GM21576 (cell line): Measurements from ENCODE around the gene RAPGEFL1.
"Not testable (repeated sequence)": the region's sequence is repeated elsewhere in the genome, so short reads cannot be mapped to it uniquely, and the experiment has no call there.

Source experiments
- ATAC-seq: cut with Tn5 transposase; IDR thresholded peaks from one replicate; pipeline ENCODE4 v1.9.1; 2021; ENCODE audit warnings: mild to moderate bottlenecking, moderate library complexity; ENCODE audit not compliant: unreplicated experiment

The RAPGEFL1 gene

GRCh38 chr17:40173778-40174135 is 3.5 kb upstream of the RAPGEFL1 start:
- ATAC-seq: no peak

- ATAC-seq: no peak
Observed at GRCh38 chr17:40174514-40174913, 2.8 kb upstream of the RAPGEFL1 start.

GRCh38 chr17:40175928-40176753 is 1.1 kb upstream of the RAPGEFL1 start:
- no peak for ATAC-seq

GRCh38 chr17:40176754-40177110 is 538 bp upstream of the RAPGEFL1 start:
- ATAC-seq: no peak

- ATAC-seq: no peak
Observed at GRCh38 chr17:40178021-40178601, 841 bp downstream of the RAPGEFL1 start.

GRCh38 chr17:40178660-40179059 is 1.4 kb downstream of the RAPGEFL1 start:
- ATAC-seq: no peak

GRCh38 chr17:40179923-40180659 is 2.8 kb downstream of the RAPGEFL1 start:
- no peak for ATAC-seq

- no peak for ATAC-seq
Observed at GRCh38 chr17:40180694-40181093, 3.4 kb downstream of the RAPGEFL1 start.

- ATAC-seq: no peak
Observed at GRCh38 chr17:40181205-40181604, 3.9 kb downstream of the RAPGEFL1 start.

GRCh38 chr17:40182606-40183005 is 5.3 kb downstream of the RAPGEFL1 start:
- no peak for ATAC-seq

- no peak for ATAC-seq
Observed at GRCh38 chr17:40187238-40187637, 10.0 kb downstream of the RAPGEFL1 start.

- ATAC-seq: no peak
Observed at GRCh38 chr17:40188694-40189093, 11.4 kb downstream of the RAPGEFL1 start.

- ATAC-seq: no peak
Observed at GRCh38 chr17:40190197-40191021, 13.1 kb downstream of the RAPGEFL1 start.

- peak; percentile 56 for ATAC-seq
Observed at GRCh38 chr17:40191237-40192208, 14.3 kb downstream of the RAPGEFL1 start.

GRCh38 chr17:40192961-40193360 is 15.7 kb downstream of the RAPGEFL1 start:
- no peak for ATAC-seq

- no peak for ATAC-seq
Observed at GRCh38 chr17:40194821-40195220, 17.6 kb downstream of the RAPGEFL1 start.

- ATAC-seq: no peak
Observed at GRCh38 chr17:40197550-40197949, 20.3 kb downstream of the RAPGEFL1 start.

- not testable (repeated sequence) for ATAC-seq
Observed at GRCh38 chr17:40197965-40198456, 20.7 kb downstream of the RAPGEFL1 start.

GRCh38 chr17:40198576-40198975 is 21.3 kb downstream of the RAPGEFL1 start:
- ATAC-seq: no peak

- no peak for ATAC-seq
Observed at GRCh38 chr17:40203131-40203530, 25.9 kb downstream of the RAPGEFL1 start.
